GM12864 (cell line): ENCODE data around the gene KCNAB2.

Experiments used
- DNase-seq: peaks from one replicate; pipeline ENCODE4 v3.0.0-alpha.2; 2011; ENCODE audit warnings: low read depth
- H3K4me3 ChIP-seq: 2 replicates; pipeline ENCODE4 v1.5.1; 2011; ENCODE audit warnings: mild to moderate bottlenecking, low read depth, low read length, control low read depth
- CTCF ChIP-seq: IDR thresholded peaks from 2 replicates; pipeline ENCODE4 v1.5.1; 2011; ENCODE audit warnings: low read depth, mild to moderate bottlenecking, moderate library complexity, low read length, control low read depth, inconsistent platforms; ENCODE audit errors: missing control alignments

Gene KCNAB2

GRCh38 chr1:6108937-6109614, 63.4 kb downstream of the KCNAB2 start:
- TF ChIP-seq CTCF = peak; percentile 82
- DNase-seq = peak; percentile 15
- H3K4me3 ChIP-seq = no peak overlapping the region

- no peak for DNase-seq
- H3K4me3 ChIP-seq = no peak overlapping the region
- no peak for TF ChIP-seq CTCF
Measured at GRCh38 chr1:6109688-6110087, 64.0 kb downstream of the KCNAB2 start.

GRCh38 chr1:6110326-6110725, 64.6 kb downstream of the KCNAB2 start:
- DNase-seq = no peak
- no peak for TF ChIP-seq CTCF
- no peak overlapping the region for H3K4me3 ChIP-seq

- no peak overlapping the region for H3K4me3 ChIP-seq
- no peak for DNase-seq
- no peak for TF ChIP-seq CTCF
Measured at GRCh38 chr1:6111571-6111970, 65.9 kb downstream of the KCNAB2 start.

- no peak overlapping the region for H3K4me3 ChIP-seq
- TF ChIP-seq CTCF = no peak
- DNase-seq = no peak
Measured at GRCh38 chr1:6111991-6112689, 66.5 kb downstream of the KCNAB2 start.

- no peak for DNase-seq
- TF ChIP-seq CTCF = no peak
Measured at GRCh38 chr1:6112690-6113005, 67.0 kb downstream of the KCNAB2 start.

GRCh38 chr1:6113116-6113515, 67.4 kb downstream of the KCNAB2 start:
- no peak overlapping the region for H3K4me3 ChIP-seq
- no peak for DNase-seq
- no peak for TF ChIP-seq CTCF

More at GRCh38 chr1:6112690-6113005, 67.0 kb downstream of the KCNAB2 start:
- H3K4me3 ChIP-seq = no peak overlapping the region
